HG03097 (cell line): ENCODE measurements around the gene TCP11X1.
"Not testable (repeated sequence)": the region's sequence is repeated elsewhere in the genome, so short reads cannot be mapped to it uniquely, and the experiment has no call there.

Experiments used
- ATAC-seq: cut with Tn5 transposase; IDR thresholded peaks from one replicate; pipeline ENCODE4 v1.9.1; 2021; ENCODE audit not compliant: unreplicated experiment, low FRiP score

TCP11X1 gene

GRCh38 chrX:102214986-102215385 lies at the start of gene TCP11X1:
Gene TCP11X1 (plus strand): TSS chrX:102215301.
- ATAC-seq = not testable (repeated sequence)

- no peak for ATAC-seq
Observed at GRCh38 chrX:102185967-102186720, 29.0 kb upstream of the TCP11X1 start.

GRCh38 chrX:102207940-102208339 lies 7.2 kb upstream of the TCP11X1 start:
- ATAC-seq = not testable (repeated sequence)

GRCh38 chrX:102216497-102216896 lies 1.4 kb downstream of the TCP11X1 start:
- not testable (repeated sequence) for ATAC-seq

GRCh38 chrX:102235678-102236077 lies 20.6 kb downstream of the TCP11X1 start:
- not testable (repeated sequence) for ATAC-seq

- ATAC-seq = not testable (repeated sequence)
Observed at GRCh38 chrX:102240265-102240664, 25.2 kb downstream of the TCP11X1 start.

- ATAC-seq = not testable (repeated sequence)
Observed at GRCh38 chrX:102246893-102247292, 31.8 kb downstream of the TCP11X1 start, which contains the start of gene NXF2. Gene NXF2 (plus strand): TSS chrX:102247167. CDS start chrX:102307079, 59,912 bp downstream.

- not testable (repeated sequence) for ATAC-seq
Observed at GRCh38 chrX:102272231-102272630, 57.1 kb downstream of the TCP11X1 start.
